H9 (cell line): ENCODE results near the gene DMBT1. TPM values are rescaled to one million over a fixed set of nuclear protein-coding genes. Genes with fewer than 3 reads are reported as not detected.

ENCODE experiments used
- DNase-seq: peaks from one replicate; pipeline ENCODE4 v3.0.0-alpha.2; 2017
- H2AFZ ChIP-seq: one replicate; pipeline ENCODE4 v1.6.1; 2013; ENCODE audit warnings: mild to moderate bottlenecking, low read length, control low read depth, moderate library complexity
- H2AK5ac ChIP-seq: 2 replicates; pipeline ENCODE4 v1.6.1; 2013; ENCODE audit warnings: low read length, control low read depth, mixed read lengths; ENCODE audit not compliant: insufficient read length
- H2BK120ac ChIP-seq: one replicate; pipeline ENCODE4 v1.6.1; 2013; ENCODE audit warnings: low read depth, mild to moderate bottlenecking, low read length, control low read depth, inconsistent platforms; ENCODE audit not compliant: poor library complexity, severe bottlenecking
- H2BK12ac ChIP-seq: 2 replicates; pipeline ENCODE4 v1.6.1; 2013; ENCODE audit warnings: low read length, control low read depth, mixed read lengths, low read depth; ENCODE audit not compliant: insufficient read length
- H2BK15ac ChIP-seq: 2 replicates; pipeline ENCODE4 v1.6.1; 2013; ENCODE audit warnings: low read depth, low read length, control low read depth
- H2BK20ac ChIP-seq: one replicate; pipeline ENCODE4 v1.6.1; 2013; ENCODE audit warnings: low read depth, mild to moderate bottlenecking, low read length, control low read depth, inconsistent platforms; ENCODE audit not compliant: poor library complexity, severe bottlenecking
- H2BK5ac ChIP-seq: 2 replicates; pipeline ENCODE4 v1.6.1; 2013; ENCODE audit warnings: low read length, control low read depth, mixed read lengths; ENCODE audit not compliant: insufficient read length
- H3K14ac ChIP-seq: 2 replicates; pipeline ENCODE4 v1.6.1; 2013; ENCODE audit warnings: low read length, control low read depth; ENCODE audit not compliant: insufficient read depth
- H3K18ac ChIP-seq: 2 replicates; pipeline ENCODE4 v1.6.1; 2013; ENCODE audit warnings: low read depth, mild to moderate bottlenecking, mixed read lengths, low read length, control low read depth; ENCODE audit not compliant: insufficient read length
- H3K23ac ChIP-seq: 2 replicates; pipeline ENCODE4 v1.6.1; 2013; ENCODE audit warnings: low read length, control low read depth, mixed read lengths, low read depth; ENCODE audit not compliant: insufficient read length
- H3K23me2 ChIP-seq: 2 replicates; pipeline ENCODE4 v1.6.1; 2013; ENCODE audit warnings: low read depth, mild to moderate bottlenecking, mixed read lengths, low read length, control low read depth; ENCODE audit not compliant: insufficient read length, poor library complexity, severe bottlenecking
- H3K27ac ChIP-seq: 2 replicates; pipeline ENCODE4 v1.5.1; 2013; ENCODE audit warnings: low read length, control low read depth, mixed read lengths, low read depth; ENCODE audit not compliant: insufficient read length
- H3K27me3 ChIP-seq: 2 replicates; pipeline ENCODE4 v1.6.1; 2013; ENCODE audit warnings: low read length, control low read depth, inconsistent platforms; ENCODE audit not compliant: insufficient read depth
- H3K4ac ChIP-seq: 2 replicates; pipeline ENCODE4 v1.6.1; 2013; ENCODE audit warnings: low read depth, mild to moderate bottlenecking, control low read depth, inconsistent platforms, low read length, moderate library complexity
- H3K4me1 ChIP-seq: 2 replicates; pipeline ENCODE4 v1.6.1; 2013; ENCODE audit warnings: low read length, control low read depth, inconsistent platforms; ENCODE audit not compliant: insufficient read depth
- H3K4me2 ChIP-seq: 2 replicates; pipeline ENCODE4 v1.6.1; 2013; ENCODE audit warnings: low read length, control low read depth, mixed read lengths; ENCODE audit not compliant: insufficient read length, insufficient read depth
- H3K56ac ChIP-seq: 2 replicates; pipeline ENCODE4 v1.6.1; 2013; ENCODE audit warnings: low read depth, mild to moderate bottlenecking, mixed read lengths, low read length, control low read depth; ENCODE audit not compliant: insufficient read length
- H3K79me1 ChIP-seq: 2 replicates; pipeline ENCODE4 v1.6.1; 2013; ENCODE audit warnings: low read depth, mild to moderate bottlenecking, moderate library complexity, low read length, control low read depth, inconsistent platforms; ENCODE audit not compliant: insufficient read depth, poor library complexity, severe bottlenecking
- H3K79me2 ChIP-seq: 2 replicates; pipeline ENCODE4 v1.6.1; 2013; ENCODE audit warnings: low read length, control low read depth, inconsistent platforms; ENCODE audit not compliant: insufficient read depth
- H3K9ac ChIP-seq: 2 replicates; pipeline ENCODE4 v1.6.1; 2013; ENCODE audit warnings: low read length, control low read depth, mixed read lengths; ENCODE audit not compliant: insufficient read length; ENCODE audit errors: extremely low read depth
- H3K9me3 ChIP-seq: one replicate; pipeline ENCODE4 v1.6.1; 2013; ENCODE audit warnings: low read depth, low read length, inconsistent platforms; ENCODE audit not compliant: control insufficient read depth
- H3T11ph ChIP-seq: one replicate; pipeline ENCODE4 v1.6.1; 2013; ENCODE audit warnings: mild to moderate bottlenecking, low read length, control low read depth, inconsistent platforms
- H4K20me1 ChIP-seq: one replicate; pipeline ENCODE4 v1.6.1; 2013; ENCODE audit not compliant: control insufficient read depth, insufficient read length, insufficient read depth
- H4K5ac ChIP-seq: 2 replicates; pipeline ENCODE4 v1.6.1; 2013; ENCODE audit warnings: low read depth, mild to moderate bottlenecking, mixed read lengths, low read length, control low read depth; ENCODE audit not compliant: insufficient read length
- H4K8ac ChIP-seq: replicated peaks from 2 replicates; pipeline ENCODE4 v1.6.1; 2013; ENCODE audit warnings: low read length, control low read depth, mixed read lengths, low read depth; ENCODE audit not compliant: insufficient read length
- H4K91ac ChIP-seq: 2 replicates; pipeline ENCODE4 v1.6.1; 2013; ENCODE audit warnings: low read depth, mild to moderate bottlenecking, moderate library complexity, mixed read lengths, low read length, control low read depth; ENCODE audit not compliant: insufficient read length
- H3K27ac Mint-ChIP-seq, 3 experiments: 2 replicates in 2 of 3; 3 replicates in 1 of 3; pipeline ENCODE4 v1.8.0; 2020 to 2021; ENCODE audit warnings: mixed read lengths in 3 of 3, mild to moderate bottlenecking in 1 of 3, moderate library complexity in 1 of 3
- H3K27me3 Mint-ChIP-seq: 2 replicates; pipeline ENCODE4 v1.8.0; 2021; ENCODE audit warnings: low read depth, mild to moderate bottlenecking, moderate library complexity, mixed read lengths
- H3K36me3 Mint-ChIP-seq, 3 experiments: 2 replicates in 2 of 3; 3 replicates in 1 of 3; pipeline ENCODE4 v1.8.0; 2020 to 2021; ENCODE audit warnings: low read depth in 3 of 3, mixed read lengths in 3 of 3; ENCODE audit not compliant: insufficient read depth in 1 of 3
- H3K4me1 Mint-ChIP-seq, 2 experiments: 2 replicates each; pipeline ENCODE4 v1.8.0; 2020; ENCODE audit warnings: mixed read lengths in 2 of 2
- H3K4me3 Mint-ChIP-seq, 2 experiments: 2 replicates in 1 of 2; 3 replicates in 1 of 2; pipeline ENCODE4 v1.8.0; 2020 to 2021; ENCODE audit warnings: mild to moderate bottlenecking in 2 of 2, mixed read lengths in 2 of 2, moderate library complexity in 1 of 2
- H3K9me3 Mint-ChIP-seq, 2 experiments: 2 replicates in 1 of 2; 3 replicates in 1 of 2; pipeline ENCODE4 v1.8.0; 2020; ENCODE audit warnings: mild to moderate bottlenecking in 2 of 2, mixed read lengths in 2 of 2, moderate library complexity in 1 of 2
- WGBS: extraction: QIAGEN DNeasy Blood & Tissue Kit; methylation state at CpG from one replicate; pipeline ENCODE4 v1.1.7; 2013; ENCODE audit warnings: missing lambda C conversion rate, low lambda C conversion rate, mixed read lengths; ENCODE audit not compliant: insufficient read length; ENCODE audit errors: extremely low coverage; 5-methylcytosine and 5-hydroxymethylcytosine counted together
- total RNA-seq: library from RNA; stranded (reverse); gene quantifications from 2 replicates; pipeline ENCODE4 v1.2.1, GENCODE V29; 2021
- TF ChIP-seq, protein P1 (sequence below): fragments of 200-600 bp; sonication (generic); conservative IDR thresholded peaks from 3 replicates; pipeline ENCODE4 v1.8.0; 2021; ENCODE audit warnings: antibody characterized with exemption, mild to moderate bottlenecking

DMBT1 gene
- total RNA-seq, 1 experiment from 2014 or later = 0.04 TPM

GRCh38 chr10:122649903-122650302 is 89.3 kb downstream of the DMBT1 start:
- H3K79me1 ChIP-seq = no peaks in the 10 kb centered on the region
- no peaks in the 10 kb centered on the region for H3K79me2 ChIP-seq
- no peak overlapping the region for H4K5ac ChIP-seq
- H2BK120ac ChIP-seq = no peak overlapping the region
- H2BK12ac ChIP-seq = no peak overlapping the region
- H3K27me3 Mint-ChIP-seq = peaks cover 5% of the 10 kb centered on the region
- no peaks in the 10 kb centered on the region for H3K23me2 ChIP-seq
- no peak overlapping the region for H3K14ac ChIP-seq
- no peak for DNase-seq
- no peak overlapping the region for H4K8ac ChIP-seq
- no peak overlapping the region for H2AFZ ChIP-seq
- H3K9ac ChIP-seq = no peak overlapping the region
- TF ChIP-seq, protein P1, sequence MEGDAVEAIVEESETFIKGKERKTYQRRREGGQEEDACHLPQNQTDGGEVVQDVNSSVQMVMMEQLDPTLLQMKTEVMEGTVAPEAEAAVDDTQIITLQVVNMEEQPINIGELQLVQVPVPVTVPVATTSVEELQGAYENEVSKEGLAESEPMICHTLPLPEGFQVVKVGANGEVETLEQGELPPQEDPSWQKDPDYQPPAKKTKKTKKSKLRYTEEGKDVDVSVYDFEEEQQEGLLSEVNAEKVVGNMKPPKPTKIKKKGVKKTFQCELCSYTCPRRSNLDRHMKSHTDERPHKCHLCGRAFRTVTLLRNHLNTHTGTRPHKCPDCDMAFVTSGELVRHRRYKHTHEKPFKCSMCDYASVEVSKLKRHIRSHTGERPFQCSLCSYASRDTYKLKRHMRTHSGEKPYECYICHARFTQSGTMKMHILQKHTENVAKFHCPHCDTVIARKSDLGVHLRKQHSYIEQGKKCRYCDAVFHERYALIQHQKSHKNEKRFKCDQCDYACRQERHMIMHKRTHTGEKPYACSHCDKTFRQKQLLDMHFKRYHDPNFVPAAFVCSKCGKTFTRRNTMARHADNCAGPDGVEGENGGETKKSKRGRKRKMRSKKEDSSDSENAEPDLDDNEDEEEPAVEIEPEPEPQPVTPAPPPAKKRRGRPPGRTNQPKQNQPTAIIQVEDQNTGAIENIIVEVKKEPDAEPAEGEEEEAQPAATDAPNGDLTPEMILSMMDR = no peak
- peaks cover 0 to 3% of the 10 kb centered on the region in 2 experiments; a peak in 2 of 4 replicates for H3K4me1 Mint-ChIP-seq
- no peak overlapping the region for H3K18ac ChIP-seq
- H3K23ac ChIP-seq = no peak overlapping the region
- no peaks in the 10 kb centered on the region; a peak in 1 of 5 replicates for H3K9me3 Mint-ChIP-seq
- H3K4me2 ChIP-seq = no peak overlapping the region
- H2AK5ac ChIP-seq = no peak overlapping the region
- no peak overlapping the region for H3K27ac Mint-ChIP-seq
- no peak overlapping the region for H2BK5ac ChIP-seq
- no peaks in the 10 kb centered on the region for H3K27me3 ChIP-seq
- no peaks in the 10 kb centered on the region for H3K36me3 Mint-ChIP-seq
- H2BK15ac ChIP-seq = no peak overlapping the region
- H2BK20ac ChIP-seq = no peak overlapping the region
- no peaks in the 10 kb centered on the region for H3K4me1 ChIP-seq
- no peak overlapping the region for H3K4ac ChIP-seq
- H3K9me3 ChIP-seq = no peaks in the 10 kb centered on the region
- H3T11ph ChIP-seq = no peak overlapping the region
- no peak overlapping the region for H3K4me3 Mint-ChIP-seq
- H4K91ac ChIP-seq = no peak overlapping the region
- H4K20me1 ChIP-seq = no peaks in the 10 kb centered on the region
- H3K27ac ChIP-seq = no peak overlapping the region
- H3K56ac ChIP-seq = no peak overlapping the region
- no CpG with 5 or more reads among the region's 5 CpGs for WGBS
